GM20000 (cell line): Measurements from ENCODE around the gene SRBD1.

Source experiments
- DNase-seq: peaks from one replicate; pipeline ENCODE4 v3.0.0; 2012; ENCODE audit warnings: low spot score
- CTCF ChIP-seq: IDR thresholded peaks from 2 replicates; pipeline ENCODE4 v1.5.1; 2012; ENCODE audit warnings: mild to moderate bottlenecking, control low read depth; ENCODE audit errors: extremely low read depth, missing control alignments

Gene SRBD1

DNA sequence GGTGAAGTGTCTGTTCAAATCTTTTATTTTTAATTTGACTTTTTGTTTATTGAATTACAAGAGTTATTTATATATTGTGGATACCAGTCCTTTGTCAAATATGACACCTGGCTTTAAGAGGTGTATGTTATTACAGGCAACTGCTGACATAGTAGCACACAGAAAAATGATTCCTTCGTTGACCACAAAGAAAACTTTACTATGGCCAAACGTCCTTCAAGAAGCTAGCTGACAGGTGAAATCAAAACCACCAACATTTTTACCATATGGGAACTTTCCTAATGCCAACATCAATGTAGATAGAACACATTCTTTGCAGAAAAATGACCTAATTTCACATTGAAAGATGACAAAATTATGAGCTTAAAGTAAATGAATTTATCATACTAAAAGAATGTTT lies 6.4 kb upstream of the SRBD1 start:
- TF ChIP-seq CTCF: no peak
- DNase-seq: no peak

DNA sequence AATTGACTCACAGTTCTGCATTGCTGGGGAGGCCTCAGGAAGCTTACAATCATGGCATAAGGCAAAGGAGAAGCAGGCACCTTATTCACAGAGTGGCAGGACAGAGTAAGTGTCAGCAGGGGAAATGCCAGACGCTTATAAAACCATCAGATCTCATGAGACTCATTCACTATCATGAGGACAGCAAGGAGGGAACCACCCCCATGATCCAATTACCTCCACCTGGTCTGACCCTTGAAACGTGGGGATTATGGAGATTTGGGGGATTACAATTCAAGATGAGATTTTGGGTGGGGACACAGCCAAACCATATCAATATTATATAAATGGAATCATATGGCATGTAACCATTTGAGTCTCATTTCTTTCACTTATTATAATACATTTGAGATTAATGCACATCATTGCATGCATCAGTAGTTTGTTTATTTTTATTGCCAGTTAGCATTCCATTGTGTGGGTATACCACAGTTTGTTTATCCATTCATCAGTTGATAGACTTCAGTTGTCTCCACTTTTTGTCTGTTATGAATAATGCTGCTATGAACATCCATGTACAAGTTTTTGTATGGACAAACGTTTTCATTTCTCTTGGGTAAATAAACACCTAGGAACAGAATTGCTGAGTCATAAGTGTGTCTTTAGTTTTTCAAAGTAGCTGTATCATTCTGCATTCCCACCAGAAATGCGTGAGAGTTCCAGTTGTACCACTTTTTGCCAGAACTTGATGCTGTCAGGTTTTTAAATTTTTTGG lies 5.8 kb upstream of the SRBD1 start:
- DNase-seq: no peak
- no peak for TF ChIP-seq CTCF

DNA sequence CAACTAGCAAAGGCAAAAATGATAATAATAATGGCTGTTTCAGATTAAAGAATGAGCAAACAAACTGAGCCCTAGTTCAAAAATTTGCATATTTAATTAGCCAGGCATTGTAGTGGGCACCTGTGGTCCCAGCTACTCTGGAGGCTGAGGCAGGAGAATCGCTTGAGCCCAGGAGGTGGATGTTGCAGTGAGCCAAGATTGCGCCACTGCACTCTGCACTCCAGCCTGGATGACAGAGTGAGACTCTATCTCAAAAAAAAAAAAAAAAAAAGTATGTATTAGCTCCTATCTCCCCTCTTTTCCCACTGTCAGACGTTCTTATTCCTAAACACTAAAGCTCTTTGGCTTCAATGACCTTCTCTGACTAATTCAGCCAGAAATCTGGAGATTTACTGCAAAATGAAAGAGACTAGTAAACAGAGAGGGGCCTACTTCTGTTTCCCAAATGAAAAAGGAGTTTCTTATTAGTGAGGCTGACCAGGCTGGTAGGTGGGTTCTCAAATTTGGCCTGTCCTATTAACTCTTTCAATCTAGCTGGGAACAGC lies 3.9 kb upstream of the SRBD1 start:
- no peak for TF ChIP-seq CTCF

DNA sequence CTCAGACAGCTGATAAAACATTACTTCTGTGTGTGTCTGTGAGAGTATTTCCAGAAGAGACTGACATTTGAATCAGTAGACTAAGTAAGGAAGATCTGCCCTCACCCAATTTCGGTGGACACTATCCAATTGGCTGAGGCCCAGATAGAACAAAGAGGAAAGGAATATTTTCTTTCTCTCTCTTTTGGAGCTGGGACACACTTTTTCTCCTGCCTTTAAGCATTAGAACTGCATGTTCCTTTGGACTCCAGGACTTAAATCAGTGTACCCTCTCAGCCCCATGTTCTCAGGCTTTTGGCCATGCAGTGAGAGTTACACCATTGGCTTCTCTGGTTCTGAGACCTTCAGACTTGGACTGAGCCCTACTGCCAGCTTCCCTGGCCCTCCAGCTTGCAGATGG lies 3.3 kb upstream of the SRBD1 start:
- DNase-seq: no peak

More for the DNA sequence above, 3.9 kb upstream of the SRBD1 start:
- DNase-seq: no peak

GRCh38 chr2:45612731-45613130 lies 1.7 kb upstream of the SRBD1 start:
- DNase-seq: no peak
- no peak for TF ChIP-seq CTCF

More for the DNA sequence above, 3.3 kb upstream of the SRBD1 start:
- no peak for TF ChIP-seq CTCF

GRCh38 chr2:45612285-45612684 lies 1.2 kb upstream of the SRBD1 start:
- no peak for DNase-seq
- TF ChIP-seq CTCF: no peak

DNA sequence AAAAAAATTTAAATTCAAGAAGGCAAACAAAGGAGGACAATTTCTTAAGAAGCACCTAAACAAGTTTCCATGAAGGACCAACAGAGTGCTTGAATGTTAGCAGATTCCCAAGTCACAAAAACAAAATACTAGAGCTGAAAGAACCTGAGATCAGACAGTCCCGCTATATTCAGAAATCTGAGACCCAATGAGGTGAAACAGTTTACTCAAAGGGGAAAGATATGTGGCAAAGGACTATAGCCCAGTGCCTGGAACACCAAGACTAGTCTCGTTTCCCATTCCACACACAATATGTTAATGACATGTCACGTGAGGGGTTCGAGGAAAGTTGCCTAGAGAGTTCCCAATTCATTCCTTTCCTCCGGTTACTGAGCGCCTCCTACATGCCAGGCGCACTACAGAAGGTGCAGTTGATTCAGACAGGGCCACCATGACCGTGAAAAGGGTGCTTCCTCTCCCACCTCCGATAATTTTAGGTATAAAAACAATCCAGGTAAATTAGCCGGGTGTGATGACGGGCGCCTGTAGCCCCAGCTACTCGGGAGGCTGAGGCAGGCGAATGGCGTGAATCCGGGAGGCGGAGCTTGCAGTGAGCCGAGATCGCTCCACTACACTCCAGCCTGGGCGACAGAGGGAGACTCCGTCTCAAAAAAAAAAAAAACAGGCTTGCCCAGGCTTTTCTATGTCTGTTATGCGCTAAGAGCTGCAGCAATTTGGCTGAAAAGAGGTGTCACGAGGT lies 617 bp downstream of the SRBD1 start:
- TF ChIP-seq CTCF: no peak
- DNase-seq: peak; percentile 14
